ENCODE measurements around the gene CD81.
"Not testable (repeated sequence)": the region's sequence is repeated elsewhere in the genome, so short reads cannot be mapped to it uniquely, and the experiment has no call there.

The CD81 gene

GRCh38 chr11:2376751-2377451 lies at the start of gene CD81:
Gene CD81, plus strand, starts transcription at chr11:2377310. Its CDS starts 240 bp downstream, at chr11:2377550.
- no peak for TF ChIP-seq CTCF (IDR thresholded peaks at IDR 0.05; ENCODE audit: insufficient read depth, missing control alignments)
- peak; percentile 51 for DNase-seq (ENCODE audit: insufficient read length, low spot score)
- no peak for FAIRE-seq

- DNase-seq (ENCODE audit: insufficient read length, low spot score): no peak
- TF ChIP-seq CTCF (IDR thresholded peaks at IDR 0.05; ENCODE audit: insufficient read depth, missing control alignments): no peak
- FAIRE-seq: no peak
Measured at GRCh38 chr11:2328021-2328420, 49.1 kb upstream of the CD81 start.

GRCh38 chr11:2328656-2329354 lies 48.3 kb upstream of the CD81 start:
- TF ChIP-seq CTCF (IDR thresholded peaks at IDR 0.05; ENCODE audit: insufficient read depth, missing control alignments): no peak
- DNase-seq (ENCODE audit: insufficient read length, low spot score): no peak
- no peak for FAIRE-seq

- no peak for DNase-seq (ENCODE audit: insufficient read length, low spot score)
- no peak for TF ChIP-seq CTCF (IDR thresholded peaks at IDR 0.05; ENCODE audit: insufficient read depth, missing control alignments)
- FAIRE-seq: no peak
Measured at GRCh38 chr11:2329551-2329950, 47.6 kb upstream of the CD81 start.

GRCh38 chr11:2330696-2331095 lies 46.4 kb upstream of the CD81 start:
- no peak for DNase-seq (ENCODE audit: insufficient read length, low spot score)

GRCh38 chr11:2331404-2331803 lies 45.7 kb upstream of the CD81 start:
- TF ChIP-seq CTCF (IDR thresholded peaks at IDR 0.05; ENCODE audit: insufficient read depth, missing control alignments): no peak
- no peak for DNase-seq (ENCODE audit: insufficient read length, low spot score)
- no peak for FAIRE-seq

More at GRCh38 chr11:2330696-2331095, 46.4 kb upstream of the CD81 start:
- FAIRE-seq: no peak
- TF ChIP-seq CTCF (IDR thresholded peaks at IDR 0.05; ENCODE audit: insufficient read depth, missing control alignments): no peak

- not testable (repeated sequence) for FAIRE-seq; DNase-seq (ENCODE audit: insufficient read length, low spot score)
Measured at GRCh38 chr11:2332569-2332968, 44.5 kb upstream of the CD81 start.

- not testable (repeated sequence) for FAIRE-seq; DNase-seq (ENCODE audit: insufficient read length, low spot score)
Measured at GRCh38 chr11:2333486-2334205, 43.5 kb upstream of the CD81 start.

- not testable (repeated sequence) for DNase-seq (ENCODE audit: insufficient read length, low spot score); FAIRE-seq
Measured at GRCh38 chr11:2335286-2335685, 41.8 kb upstream of the CD81 start.

- not testable (repeated sequence) for DNase-seq (ENCODE audit: insufficient read length, low spot score); FAIRE-seq
Measured at GRCh38 chr11:2338760-2339159, 38.4 kb upstream of the CD81 start.
